HG02798 (cell line): ENCODE measurements around the gene PDZD7.

Experiments used
- ATAC-seq: cut with Tn5 transposase; IDR thresholded peaks from one replicate; pipeline ENCODE4 v1.9.1; 2021; ENCODE audit warnings: mild to moderate bottlenecking; ENCODE audit not compliant: unreplicated experiment, poor library complexity

Gene PDZD7

GRCh38 chr10:101007915-101008822, 22.8 kb downstream of the PDZD7 start:
- ATAC-seq = no peak

GRCh38 chr10:101007099-101007711, 23.7 kb downstream of the PDZD7 start:
- ATAC-seq = no peak

DNA sequence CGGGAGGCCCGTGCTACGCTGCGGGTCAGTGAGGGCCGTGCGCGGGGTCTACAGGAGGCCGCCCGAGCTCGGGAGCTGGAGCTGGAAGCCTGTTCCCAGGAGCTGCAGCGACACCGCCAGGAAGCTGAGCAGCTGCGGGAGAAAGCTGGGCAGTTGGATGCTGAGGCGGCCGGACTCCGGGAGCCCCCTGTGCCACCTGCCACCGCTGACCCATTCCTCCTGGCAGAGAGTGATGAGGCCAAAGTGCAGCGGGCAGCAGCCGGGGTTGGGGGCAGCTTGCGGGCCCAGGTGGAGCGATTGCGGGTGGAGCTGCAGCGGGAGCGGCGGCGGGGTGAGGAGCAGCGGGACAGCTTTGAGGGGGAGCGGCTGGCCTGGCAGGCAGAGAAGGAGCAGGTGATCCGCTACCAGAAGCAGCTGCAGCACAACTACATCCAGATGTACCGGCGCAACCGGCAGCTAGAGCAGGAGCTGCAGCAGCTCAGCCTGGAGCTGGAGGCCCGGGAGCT, 24.3 kb downstream of the PDZD7 start:
- ATAC-seq = no peak

DNA sequence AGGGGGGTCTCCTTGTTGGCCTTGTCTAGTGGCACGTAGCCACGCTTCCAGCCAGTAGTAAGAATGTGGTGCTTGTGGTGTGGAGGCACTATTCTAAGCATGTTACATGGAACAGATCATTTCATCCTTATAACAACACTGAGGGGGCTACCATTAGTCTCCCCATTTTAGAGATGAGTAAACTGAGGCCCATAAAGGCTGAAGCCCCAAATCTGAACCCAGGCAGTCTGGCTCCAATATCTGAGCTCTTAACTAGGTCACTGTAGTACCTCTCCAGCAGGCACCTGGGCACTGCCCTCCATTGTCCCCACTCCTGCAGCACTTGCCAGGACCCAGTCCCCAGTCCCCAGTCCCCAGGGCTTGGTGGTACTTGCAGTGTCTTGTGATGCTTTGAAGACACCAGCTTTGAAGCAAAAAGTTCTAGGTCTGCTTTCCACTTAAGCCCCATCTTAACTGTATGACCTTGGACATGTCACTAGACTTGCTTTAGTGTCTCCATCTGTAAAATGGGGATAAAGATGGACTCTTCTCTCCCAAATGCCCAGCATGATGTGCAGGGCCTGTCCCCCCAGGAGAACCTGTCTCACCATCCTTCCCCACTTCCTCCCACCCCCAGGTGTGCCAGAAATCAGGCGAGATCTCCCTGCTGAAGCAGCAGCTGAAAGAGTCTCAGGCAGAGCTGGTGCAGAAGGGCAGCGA, 24.9 kb downstream of the PDZD7 start:
- no peak for ATAC-seq

- no peak for ATAC-seq
These were observed 25.6 kb downstream of the PDZD7 start for GRCh38 chr10:101005361-101005760.

DNA sequence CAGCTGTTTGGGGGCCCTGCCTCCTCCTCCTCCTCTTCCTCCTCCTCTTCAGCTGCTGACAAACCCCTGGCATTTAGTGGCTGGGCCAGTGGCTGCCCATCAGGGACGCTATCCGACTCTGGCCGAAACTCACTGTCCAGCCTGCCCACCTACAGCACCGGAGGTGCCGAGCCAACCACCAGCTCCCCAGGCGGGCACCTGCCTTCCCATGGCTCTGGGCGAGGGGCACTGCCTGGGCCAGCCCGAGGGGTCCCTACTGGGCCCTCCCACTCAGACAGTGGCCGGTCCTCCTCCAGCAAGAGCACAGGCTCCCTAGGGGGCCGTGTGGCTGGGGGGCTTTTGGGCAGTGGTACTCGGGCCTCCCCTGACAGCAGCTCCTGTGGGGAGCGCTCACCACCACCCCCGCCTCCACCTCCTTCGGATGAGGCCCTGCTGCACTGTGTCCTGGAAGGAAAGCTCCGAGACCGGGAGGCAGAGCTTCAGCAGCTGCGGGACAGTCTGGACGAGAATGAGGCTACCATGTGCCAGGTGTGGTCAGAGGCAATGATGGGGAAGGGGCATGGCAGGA, 27.2 kb downstream of the PDZD7 start:
- no peak for ATAC-seq

DNA sequence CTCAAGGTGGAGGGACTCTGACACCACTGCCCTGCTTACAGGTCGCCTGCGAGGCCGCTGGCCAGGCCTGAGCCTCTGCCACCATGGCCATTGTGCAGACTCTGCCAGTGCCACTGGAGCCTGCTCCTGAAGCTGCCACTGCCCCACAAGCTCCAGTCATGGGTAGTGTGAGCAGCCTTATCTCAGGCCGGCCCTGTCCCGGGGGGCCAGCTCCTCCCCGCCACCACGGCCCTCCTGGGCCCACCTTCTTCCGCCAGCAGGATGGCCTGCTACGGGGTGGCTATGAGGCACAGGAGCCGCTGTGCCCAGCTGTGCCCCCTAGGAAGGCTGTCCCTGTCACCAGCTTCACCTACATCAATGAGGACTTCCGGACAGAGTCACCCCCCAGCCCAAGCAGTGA, 28.5 kb downstream of the PDZD7 start:
- no peak for ATAC-seq

DNA sequence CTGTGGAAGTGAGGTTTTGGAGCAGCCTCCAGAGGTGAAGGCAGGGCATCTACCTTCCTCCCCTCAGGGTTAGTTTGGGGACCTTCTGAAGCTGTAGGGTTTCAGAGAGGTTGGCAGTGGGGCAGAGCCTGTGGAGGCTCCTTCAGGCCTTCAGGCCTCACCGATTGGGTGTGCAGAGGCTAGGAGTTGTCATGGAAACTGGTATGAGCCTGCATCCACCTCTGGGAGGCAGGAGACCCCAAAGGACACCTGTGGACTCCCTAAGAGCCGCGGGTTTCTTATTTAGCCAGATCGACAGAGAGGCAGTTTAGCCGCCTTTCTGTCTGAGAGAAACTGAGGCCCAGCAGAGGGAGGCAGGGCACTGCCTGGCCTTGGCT, 29.3 kb downstream of the PDZD7 start:
- no peak for ATAC-seq

DNA sequence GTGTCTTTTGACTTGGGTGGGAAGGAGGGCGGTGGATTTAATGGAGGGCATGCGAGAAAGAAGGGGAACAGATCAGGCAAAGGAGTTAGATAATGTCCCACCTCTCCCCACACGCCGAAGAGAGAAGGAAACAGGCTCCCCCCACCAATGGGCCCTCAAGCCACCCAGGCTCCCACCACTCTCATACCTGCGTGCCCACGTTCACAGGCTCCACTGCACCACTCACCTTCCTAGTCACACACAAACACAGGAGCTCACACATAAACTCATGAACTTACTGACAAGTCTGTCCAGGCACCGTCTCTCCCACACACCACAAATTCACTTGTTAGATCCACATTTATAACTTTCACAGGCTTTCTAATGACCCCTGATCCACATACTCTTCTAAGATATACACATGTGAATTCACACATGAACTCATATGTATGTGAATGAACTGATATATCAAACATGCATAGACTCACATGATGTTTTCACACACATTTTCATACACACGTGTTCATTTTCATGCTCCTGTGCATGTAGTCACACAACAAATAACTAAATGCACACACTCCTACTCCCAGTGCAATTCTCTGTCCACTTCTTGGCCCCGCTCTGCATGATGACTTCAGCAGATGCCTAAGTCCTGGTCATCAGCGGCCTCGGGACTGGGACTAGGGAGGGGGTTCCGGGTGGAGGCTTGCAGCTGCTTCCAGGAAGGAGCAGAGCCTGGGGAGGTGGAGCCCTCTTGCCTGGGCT, 29.8 kb downstream of the PDZD7 start:
- no peak for ATAC-seq

DNA sequence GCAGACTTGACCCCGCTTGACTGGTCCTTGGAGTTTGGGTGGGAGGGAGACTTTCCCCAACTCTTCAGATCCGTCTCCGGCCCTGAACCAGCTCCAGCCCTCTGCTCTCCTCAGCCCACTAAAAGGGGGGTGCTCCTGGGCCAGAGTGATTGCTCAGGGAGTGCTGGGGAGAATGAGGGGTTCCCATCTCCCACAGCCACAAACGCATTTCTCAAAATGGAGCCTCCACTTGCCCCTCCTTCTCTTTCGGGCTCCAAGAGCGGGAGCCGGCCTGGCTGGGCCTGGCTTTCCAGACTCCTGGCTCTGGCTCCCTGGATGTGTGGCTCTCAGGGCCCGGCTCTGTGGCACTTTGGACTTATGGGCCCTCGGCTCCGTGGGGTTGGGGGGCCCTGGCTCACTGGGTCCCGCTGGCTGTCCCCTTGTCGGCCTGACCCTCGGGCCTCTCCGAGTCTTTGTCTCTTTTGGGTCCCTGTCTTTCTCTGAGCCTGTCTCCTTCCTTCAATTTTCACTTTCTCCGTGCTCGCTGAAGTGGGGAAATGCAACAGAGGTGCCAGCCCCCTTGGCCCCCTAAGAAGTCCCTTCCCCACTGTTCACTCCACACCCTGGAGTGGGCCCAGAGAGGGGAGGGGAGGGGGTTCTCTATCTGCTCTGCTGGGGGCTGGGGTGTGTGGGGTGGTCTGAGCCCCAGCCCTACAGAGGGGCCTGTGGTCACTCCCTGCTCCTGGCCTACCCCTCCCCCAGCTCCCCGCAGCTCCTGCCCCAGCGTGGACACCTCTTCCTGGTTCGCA, 30.6 kb downstream of the PDZD7 start:
- ATAC-seq = no peak

- no peak for ATAC-seq
These were observed 31.2 kb downstream of the PDZD7 start, which contains the start of gene LZTS2 for GRCh38 chr10:100999742-101000126. LZTS2 (plus strand) TSS chr10:100999808; CDS start chr10:101002539, 2,731 bp downstream.

DNA sequence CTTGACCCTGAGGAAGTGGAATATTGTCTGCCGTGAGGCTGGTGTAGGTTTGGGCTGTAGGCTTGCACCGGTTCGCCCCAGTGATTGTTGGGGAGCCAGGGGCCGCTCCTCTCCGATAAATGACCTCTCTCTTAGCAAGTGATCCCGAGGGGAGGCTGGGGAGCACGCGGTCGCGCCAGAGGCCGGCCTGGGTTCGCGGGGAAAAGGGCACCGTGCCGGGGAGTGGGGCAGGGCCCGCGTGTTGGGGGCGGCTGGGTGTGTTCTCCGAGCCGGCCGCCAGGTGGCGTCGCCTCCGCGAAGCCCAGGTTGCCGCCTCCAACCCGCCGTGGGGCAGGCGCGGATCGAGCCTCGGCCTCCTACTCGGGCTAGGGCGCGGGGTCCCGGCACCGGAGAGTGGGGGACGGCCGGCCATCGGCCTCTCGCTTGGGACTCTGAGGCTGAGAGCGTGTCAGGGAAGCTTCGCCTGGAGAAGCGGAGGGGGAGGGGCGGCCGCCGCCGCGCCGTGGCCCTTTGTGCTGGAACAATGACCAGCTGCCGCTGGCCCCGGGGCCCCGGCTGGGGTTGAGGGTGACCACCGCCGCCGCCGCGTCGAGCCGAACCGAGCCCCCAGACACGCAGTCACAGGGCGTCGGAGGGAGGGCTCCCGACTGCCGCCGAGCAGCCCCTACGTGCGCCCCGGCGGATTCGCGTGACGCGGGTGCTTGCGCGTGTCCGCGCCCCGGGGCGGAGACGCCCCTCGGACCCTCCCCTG, 31.8 kb downstream of the PDZD7 start:
- ATAC-seq = peak; percentile 61

- ATAC-seq = peak; percentile 25
These were observed 32.5 kb downstream of the PDZD7 start for GRCh38 chr10:100998183-100998990.

DNA sequence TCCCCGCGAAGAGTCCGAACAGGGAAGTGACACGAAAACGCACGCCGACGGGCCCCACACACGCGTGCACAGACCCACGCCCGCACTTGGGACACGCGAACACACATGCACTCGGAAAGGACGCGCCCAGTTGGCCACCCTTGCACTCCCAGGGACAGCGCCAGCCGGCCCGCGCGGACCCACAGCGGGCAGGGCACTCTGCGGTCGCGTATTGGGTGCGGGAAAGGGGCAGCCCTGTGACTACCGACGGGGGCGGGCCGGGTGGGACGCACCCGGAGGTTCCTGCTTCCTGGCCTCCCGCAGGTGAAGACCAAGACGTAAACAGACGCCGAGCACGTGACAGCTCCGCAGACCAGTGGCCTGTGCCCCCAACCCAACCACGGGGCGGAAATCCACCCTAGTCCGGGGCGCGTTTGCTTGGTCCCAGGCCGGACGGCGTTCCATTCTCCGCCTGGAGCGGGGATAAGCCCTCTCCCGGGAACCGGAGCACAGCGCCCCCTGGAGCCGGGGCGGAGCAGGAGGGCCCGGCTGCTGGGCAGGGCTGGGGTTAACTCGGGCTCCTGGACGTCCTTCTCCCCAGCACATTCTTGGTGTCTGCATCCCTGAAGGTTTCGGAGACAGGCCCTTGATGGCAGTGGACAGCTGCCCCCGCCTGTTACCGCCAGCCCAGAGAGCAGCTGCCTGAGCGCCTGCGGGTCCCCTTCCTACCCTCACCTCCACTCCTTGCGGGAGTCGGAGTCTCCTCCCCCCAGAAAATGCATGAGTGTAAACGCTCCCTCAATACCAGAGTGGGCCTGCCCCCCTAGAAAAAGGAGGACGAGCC, 33.4 kb downstream of the PDZD7 start:
- peak; percentile 34 for ATAC-seq

GRCh38 chr10:100996678-100997359, 34.1 kb downstream of the PDZD7 start:
- no peak for ATAC-seq

DNA sequence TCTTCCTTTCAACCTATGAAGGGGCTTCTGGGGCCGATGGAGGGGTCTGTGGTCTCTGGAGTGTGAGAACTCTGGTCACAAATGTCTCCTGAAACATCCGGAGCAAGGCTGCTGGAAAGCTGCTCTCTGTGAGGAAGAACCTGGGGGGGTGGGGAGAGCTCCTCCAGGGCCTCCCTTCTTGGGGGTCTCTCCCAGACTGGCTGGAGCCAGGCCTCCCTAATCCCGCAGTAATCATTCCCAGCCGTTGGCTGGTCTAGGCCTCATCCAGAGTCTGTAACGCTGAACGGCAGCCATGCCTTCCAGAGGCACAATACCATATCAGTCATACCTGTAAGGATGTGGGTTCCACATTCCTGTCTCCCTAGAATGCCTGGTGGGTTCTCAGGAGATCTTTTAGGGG, 35.7 kb downstream of the PDZD7 start:
- no peak for ATAC-seq
